IMR-90 (cell line): ENCODE data around the gene OR51G1. TPM values are rescaled to one million over a fixed set of nuclear protein-coding genes. Genes with fewer than 3 reads are reported as not detected.

Experiments used
- ATAC-seq: fragments of 200-7000 bp; cut with Tn5 transposase; 2 replicates; pipeline ENCODE4 v1.9.1; 2020; ENCODE audit warnings: low read depth, mild to moderate bottlenecking, moderate library complexity
- BruUV-seq: library from RNA; stranded (reverse); fragments of 400-500 nt; replicated peaks from 2 replicates; lab custom pipeline; 2021; lab: Mats Ljungman, UMichigan
- CTCF ChIA-PET: fragments of 300-600 bp; formaldehyde crosslinking; extraction: SDS; loops from one replicate; lab custom pipeline; 2021; ENCODE audit warnings: antibody characterized with exemption; lab: Yijun Ruan, JAX
- POLR2A ChIA-PET: fragments of 300-600 bp; sonication (Branson Sonifier 250); formaldehyde crosslinking; loops from one replicate; lab custom pipeline; 2022; ENCODE audit warnings: antibody characterized with exemption; ENCODE audit not compliant: unreplicated experiment; lab: Charles Lee
- DNase-seq: peaks from one replicate; pipeline ENCODE4 v3.0.0; 2013
- H2AFZ ChIP-seq: replicated peaks from 2 replicates; pipeline ENCODE3; 2013; ENCODE audit warnings: low read length, mild to moderate bottlenecking; ENCODE audit not compliant: poor library complexity
- H2AK5ac ChIP-seq: 2 replicates; pipeline ENCODE4 v1.6.1; 2013; ENCODE audit warnings: low read depth, low read length, inconsistent platforms
- H2AK9ac ChIP-seq: replicated peaks from 2 replicates; pipeline ENCODE3; 2013; ENCODE audit warnings: mild to moderate bottlenecking, low read depth, low read length, moderate library complexity; ENCODE audit not compliant: poor library complexity
- H2BK120ac ChIP-seq: 2 replicates; pipeline ENCODE4 v1.6.1; 2013; ENCODE audit warnings: low read depth, low read length, inconsistent platforms
- H2BK15ac ChIP-seq: 3 replicates; pipeline ENCODE4 v1.6.1; 2013; ENCODE audit warnings: low read depth, low read length, inconsistent platforms
- H2BK20ac ChIP-seq: 2 replicates; pipeline ENCODE4 v1.6.1; 2013; ENCODE audit warnings: low read depth, mild to moderate bottlenecking, inconsistent platforms, low read length, moderate library complexity
- H2BK5ac ChIP-seq: 2 replicates; pipeline ENCODE4 v1.6.1; 2013; ENCODE audit warnings: mild to moderate bottlenecking, low read depth, low read length, inconsistent platforms; ENCODE audit not compliant: poor library complexity, severe bottlenecking
- H3K14ac ChIP-seq: replicated peaks from 2 replicates; pipeline ENCODE4 v1.6.1; 2013; ENCODE audit warnings: low read depth, low read length, inconsistent platforms
- H3K18ac ChIP-seq: 2 replicates; pipeline ENCODE4 v1.6.1; 2013; ENCODE audit warnings: low read depth, low read length, control low read depth
- H3K23ac ChIP-seq: 2 replicates; pipeline ENCODE4 v1.6.1; 2013; ENCODE audit warnings: low read depth, low read length, inconsistent platforms
- H3K27ac ChIP-seq: 2 replicates; pipeline ENCODE4 v1.5.1; 2013; ENCODE audit warnings: mild to moderate bottlenecking, control low read depth, low read length; ENCODE audit not compliant: insufficient read depth
- H3K27me3 ChIP-seq: 2 replicates; pipeline ENCODE4 v1.6.1; 2013; ENCODE audit warnings: low read length; ENCODE audit not compliant: control insufficient read depth, insufficient read depth
- H3K36me3 ChIP-seq: 2 replicates; pipeline ENCODE4 v1.6.1; 2013; ENCODE audit warnings: low read length, mixed read lengths; ENCODE audit not compliant: control insufficient read depth, insufficient read depth
- H3K4ac ChIP-seq: 2 replicates; pipeline ENCODE4 v1.6.1; 2013; ENCODE audit warnings: low read depth, low read length, inconsistent platforms
- H3K4me1 ChIP-seq: 2 replicates; pipeline ENCODE4 v1.6.1; 2013; ENCODE audit warnings: low read length, mixed read lengths; ENCODE audit not compliant: control insufficient read depth, insufficient read depth
- H3K4me2 ChIP-seq: 2 replicates; pipeline ENCODE4 v1.6.1; 2013; ENCODE audit warnings: low read depth, mild to moderate bottlenecking, control low read depth, low read length, moderate library complexity
- H3K4me3 ChIP-seq: 2 replicates; pipeline ENCODE4 v1.5.1; 2013; ENCODE audit warnings: low read depth, mild to moderate bottlenecking, control low read depth, low read length, moderate library complexity; ENCODE audit not compliant: insufficient read depth
- H3K56ac ChIP-seq: 2 replicates; pipeline ENCODE4 v1.6.1; 2013; ENCODE audit warnings: low read length, inconsistent platforms; ENCODE audit not compliant: insufficient read depth; ENCODE audit errors: extremely low read depth
- H3K79me1 ChIP-seq, 2 experiments: 2 replicates each; pipeline ENCODE4 v1.6.1; 2013; ENCODE audit warnings: low read length in 2 of 2, inconsistent platforms in 1 of 2, low read depth in 1 of 2
- H3K9ac ChIP-seq: 2 replicates; pipeline ENCODE4 v1.6.1; 2013; ENCODE audit warnings: low read depth, low read length, control low read depth
- H3K9me1 ChIP-seq: 2 replicates; pipeline ENCODE4 v1.6.1; 2013; ENCODE audit warnings: low read length, inconsistent platforms; ENCODE audit not compliant: insufficient read depth
- H3K9me3 ChIP-seq: 2 replicates; pipeline ENCODE4 v1.6.1; 2013; ENCODE audit warnings: low read length; ENCODE audit not compliant: control insufficient read depth, insufficient read depth
- H4K20me1 ChIP-seq: 2 replicates; pipeline ENCODE4 v1.6.1; 2013; ENCODE audit warnings: low read length, inconsistent platforms; ENCODE audit not compliant: insufficient read depth
- H4K5ac ChIP-seq: 2 replicates; pipeline ENCODE4 v1.6.1; 2013; ENCODE audit warnings: mild to moderate bottlenecking, low read depth, low read length, control low read depth
- H4K8ac ChIP-seq, 2 experiments: 2 replicates each; pipeline ENCODE4 v1.6.1; 2013; ENCODE audit warnings: low read depth in 2 of 2, low read length in 2 of 2, control low read depth in 1 of 2, inconsistent platforms in 1 of 2
- H4K91ac ChIP-seq: 2 replicates; pipeline ENCODE4 v1.6.1; 2013; ENCODE audit warnings: low read depth, low read length, inconsistent platforms; ENCODE audit not compliant: insufficient read depth
- BHLHE40 ChIP-seq: fragments of 150-350 bp; IDR thresholded peaks from 2 replicates; pipeline ENCODE4 v1.6.1; 2016; ENCODE audit warnings: mild to moderate bottlenecking, low read depth, low read length
- CEBPB ChIP-seq: IDR thresholded peaks from 2 replicates; pipeline ENCODE4 v1.6.1; 2012; ENCODE audit warnings: low read depth, low read length, improper control_type of control experiment
- CTCF ChIP-seq: conservative IDR thresholded peaks from 2 replicates; pipeline ENCODE4 v1.5.1; 2012; ENCODE audit warnings: mild to moderate bottlenecking, low read depth, low read length, improper control_type of control experiment
- ELK1 ChIP-seq: fragments of 150-350 bp; IDR thresholded peaks from 2 replicates; pipeline ENCODE4 v1.6.1; 2016; ENCODE audit warnings: low read depth, mild to moderate bottlenecking, low read length, moderate library complexity, borderline replicate concordance
- MAFK ChIP-seq: IDR thresholded peaks from 2 replicates; pipeline ENCODE4 v1.6.1; 2012; ENCODE audit warnings: low read depth, low read length, improper control_type of control experiment
- MXI1 ChIP-seq: IDR thresholded peaks from 2 replicates; pipeline ENCODE4 v1.6.1; 2012; ENCODE audit warnings: low read depth, mild to moderate bottlenecking, low read length, moderate library complexity, borderline replicate concordance
- NFE2L2 ChIP-seq: fragments of 150-350 bp; IDR thresholded peaks from 2 replicates; pipeline ENCODE4 v1.6.1; 2016; ENCODE audit warnings: low read depth, mild to moderate bottlenecking, low read length
- POLR2A ChIP-seq: IDR thresholded peaks from 2 replicates; pipeline ENCODE4 v1.6.1; 2012; ENCODE audit warnings: mild to moderate bottlenecking, low read depth, low read length
- RFX5 ChIP-seq: IDR thresholded peaks from 2 replicates; pipeline ENCODE4 v1.8.0; 2012; ENCODE audit warnings: low read depth, mild to moderate bottlenecking, low read length, moderate library complexity
- SMC3 ChIP-seq: fragments of 150-350 bp; IDR thresholded peaks from 2 replicates; pipeline ENCODE4 v1.6.1; 2016; ENCODE audit warnings: low read depth, mild to moderate bottlenecking, antibody characterized with exemption, low read length, moderate library complexity
- USF2 ChIP-seq: fragments of 150-350 bp; IDR thresholded peaks from 2 replicates; pipeline ENCODE4 v1.6.1; 2017; ENCODE audit warnings: mild to moderate bottlenecking, antibody characterized with exemption, low read length, low read depth
- WGBS, 2 experiments: methylation state at CpG; one replicate each; pipeline versions ENCODE4 v1.1.5 to v1.1.7; 2013; ENCODE audit warnings: missing lambda C conversion rate in 2 of 2; ENCODE audit not compliant: insufficient read length in 1 of 2; ENCODE audit errors: extremely low coverage in 2 of 2; 5-methylcytosine and 5-hydroxymethylcytosine counted together
- dilution Hi-C: fragments of 300-500 bp; cut with HindIII; formaldehyde crosslinking; loops from one replicate; pipeline ENCODE4 v1.14.3; 2018; ENCODE audit warnings: low sequenced_read_pairs; ENCODE audit not compliant: unreplicated experiment
- in situ Hi-C: fragments of 300-500 bp; cut with MboI; formaldehyde crosslinking; loops from 3 replicates; pipeline ENCODE4 v1.14.3; 2019; ENCODE audit warnings: low sequenced_read_pairs, inconsistent platforms, mixed read lengths
- intact Hi-C: fragments of 100-400 bp; cut with micrococcal nuclease; formaldehyde crosslinking; loops from 2 replicates; pipeline ENCODE4 v1.10.0; 2022
- polyA plus RNA-seq, 3 experiments: library from polyadenylated mRNA; depleted of rRNA; stranded (reverse); fragments of >200 nt; gene quantifications; 2 replicates each; pipeline ENCODE4 v1.2.3, GENCODE V29; 2012; ENCODE audit warnings: low replicate concordance in 1 of 3
- total RNA-seq: library from RNA; depleted of rRNA; stranded (reverse); fragments of >200 nt; gene quantifications from 2 replicates; pipeline ENCODE4 v1.2.3, GENCODE V29; 2012

The OR51G1 gene
- total and polyA plus RNA-seq, 2 of the 4 experiments (the other 2 are of a cell fraction): not detected

GRCh38 chr11:4886186-4886585 is 38.0 kb downstream of the OR51G1 start:
- DNase-seq: no peak
- no peak overlapping the region for H3K23ac ChIP-seq
- in situ Hi-C loops (no loop called here), intact Hi-C loops (no loop called here), dilution Hi-C loops (no loop called here)
- no peaks in the 10 kb centered on the region for H3K79me1 ChIP-seq
- no peaks in the 10 kb centered on the region for H3K27me3 ChIP-seq
- H2BK5ac ChIP-seq: no peak overlapping the region
- BruUV-seq: no TSS peak
- no peaks in the 10 kb centered on the region for H4K20me1 ChIP-seq
- ATAC-seq: no peak
- H3K4me3 ChIP-seq: no peak overlapping the region
- no peak overlapping the region for H2BK15ac ChIP-seq
- WGBS, 2 experiments: no CpG with 5 or more reads among the region's 3 CpGs
- H3K4me2 ChIP-seq: no peak overlapping the region
- H2AK9ac ChIP-seq: no peak overlapping the region
- no peak overlapping the region for H3K27ac ChIP-seq
- no peak overlapping the region for H2BK20ac ChIP-seq
- H3K4ac ChIP-seq: no peak overlapping the region
- no peak overlapping the region for H4K8ac ChIP-seq
- H3K9me1 ChIP-seq: peaks cover 5% of the 10 kb centered on the region
- no peak overlapping the region for H3K14ac ChIP-seq
- H4K91ac ChIP-seq: no peak overlapping the region
- no peaks in the 10 kb centered on the region for H3K9me3 ChIP-seq
- ChIA-PET CTCF (no interaction called here), POLR2A (no interaction called here)
- no peak overlapping the region for H3K9ac ChIP-seq
- no peak for TF ChIP-seq BHLHE40
- no peak for TF ChIP-seq CTCF
- no peak for TF ChIP-seq MXI1
- no peak for TF ChIP-seq MAFK
- TF ChIP-seq POLR2A: no peak
- no peak for TF ChIP-seq NFE2L2
- TF ChIP-seq RFX5: no peak
- no peak for TF ChIP-seq SMC3
- no peak for TF ChIP-seq ELK1
- no peak for TF ChIP-seq USF2
- no peak for TF ChIP-seq CEBPB
- H3K4me1 ChIP-seq: no peaks in the 10 kb centered on the region; the same call in 1 of the 2 replicates
- H2BK120ac ChIP-seq: no peak overlapping the region
- H2AK5ac ChIP-seq: no peak overlapping the region
- no peak overlapping the region for H4K5ac ChIP-seq
- no peak overlapping the region for H3K56ac ChIP-seq
- H2AFZ ChIP-seq: no peak overlapping the region
- no peak overlapping the region for H3K18ac ChIP-seq
- no peaks in the 10 kb centered on the region for H3K36me3 ChIP-seq
